HL-60/S4 treated with retinoic acid at 250 ng/mL for 4 days and 3 days (cell line): ENCODE measurements around the gene KRT4.

Source experiments
- in situ Hi-C: fragments of 300-500 bp; cut with MboI; formaldehyde crosslinking; loops from 2 replicates; pipeline ENCODE4 v1.7.0; 2022; ENCODE audit warnings: low sequenced_read_pairs

The KRT4 gene

GRCh38 chr12:52822771-52823510 is 9.0 kb upstream of the KRT4 start:
- in situ Hi-C loops, result no loop called here

DNA sequence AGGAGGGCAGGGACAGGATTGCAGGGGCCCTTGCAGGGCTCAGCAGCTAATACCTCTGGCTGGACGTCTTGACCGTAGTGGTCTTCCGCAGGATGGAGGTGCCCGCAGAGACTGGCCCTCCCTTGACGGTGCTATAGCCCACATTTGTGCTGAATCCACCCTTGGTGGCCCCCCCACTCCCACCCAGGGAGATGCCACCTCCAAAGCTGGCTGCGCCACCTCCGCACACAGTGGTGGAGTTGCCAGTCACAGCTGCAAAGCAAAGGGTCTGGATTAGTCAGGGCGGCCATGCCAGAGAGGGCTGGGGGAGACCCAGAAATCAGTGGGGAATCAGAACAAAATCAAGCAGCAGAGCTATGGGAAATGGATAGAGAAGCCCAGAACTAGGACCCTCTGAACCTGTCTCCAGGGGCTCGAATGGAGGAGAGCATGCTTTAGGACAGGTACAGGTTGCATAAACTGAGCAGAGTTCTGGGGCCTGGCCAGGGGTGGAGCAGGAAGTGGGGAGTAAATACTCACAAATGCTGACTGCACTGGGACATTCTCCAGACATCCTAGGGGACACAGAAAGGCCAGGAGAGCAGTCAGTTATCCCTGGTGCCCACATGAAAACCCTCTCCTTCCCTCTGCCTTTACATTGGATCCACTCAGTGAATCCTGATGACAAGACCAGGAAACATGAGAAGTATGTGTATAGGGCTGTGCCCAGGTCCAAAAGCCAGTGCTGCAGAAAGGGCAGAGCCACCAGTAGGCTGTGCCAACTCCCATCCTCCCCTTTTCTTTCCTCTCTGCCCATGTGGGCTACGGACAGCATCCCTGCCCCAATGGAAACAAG is 8.1 kb upstream of the KRT4 start:
- in situ Hi-C loops, result no loop called here

GRCh38 chr12:52821071-52821730 is 7.3 kb upstream of the KRT4 start:
- in situ Hi-C loops, result no loop called here

GRCh38 chr12:52820521-52820920 is 6.6 kb upstream of the KRT4 start:
- in situ Hi-C loops, result no loop called here

DNA sequence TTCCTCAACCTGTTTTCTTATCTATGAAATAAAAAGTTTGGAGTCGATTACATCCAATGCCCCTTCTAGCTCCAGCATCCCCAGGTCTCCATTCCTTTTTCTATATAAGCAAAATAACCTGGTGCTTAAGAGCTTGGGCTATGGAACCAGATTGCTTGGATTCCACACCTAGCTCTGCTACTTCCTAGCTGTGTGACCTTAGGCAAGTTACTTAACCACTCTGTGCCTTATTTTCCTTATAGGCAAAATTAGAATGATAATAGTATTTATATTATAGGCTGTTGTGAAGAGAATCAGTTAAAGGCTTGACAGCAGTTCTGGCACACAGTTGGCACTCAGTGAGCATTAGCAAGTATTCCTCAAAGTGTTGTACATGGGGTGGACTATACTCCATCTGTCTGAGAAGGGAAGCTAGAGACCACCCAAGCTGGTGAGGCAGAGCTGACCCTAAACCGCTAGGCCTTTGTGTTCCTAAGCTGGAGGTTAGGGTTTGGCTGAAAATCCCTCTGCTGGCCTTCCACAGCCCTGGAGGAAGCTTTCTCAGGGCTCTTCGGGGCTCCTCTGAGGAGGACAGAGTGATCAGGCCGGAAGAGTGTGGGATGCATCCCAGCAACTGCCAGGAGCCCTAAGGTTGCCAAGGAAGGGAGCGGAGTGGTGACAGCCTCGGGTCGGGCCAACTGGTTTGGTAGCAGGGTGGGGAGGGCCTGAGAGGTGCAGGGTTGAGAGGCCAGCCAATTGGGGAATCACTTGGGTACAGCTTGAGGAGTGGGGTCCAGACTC is 6.0 kb upstream of the KRT4 start:
- in situ Hi-C loops, result no loop called here

- in situ Hi-C loops, result no loop called here
Observed at GRCh38 chr12:52818887-52819420, 5.0 kb upstream of the KRT4 start.

DNA sequence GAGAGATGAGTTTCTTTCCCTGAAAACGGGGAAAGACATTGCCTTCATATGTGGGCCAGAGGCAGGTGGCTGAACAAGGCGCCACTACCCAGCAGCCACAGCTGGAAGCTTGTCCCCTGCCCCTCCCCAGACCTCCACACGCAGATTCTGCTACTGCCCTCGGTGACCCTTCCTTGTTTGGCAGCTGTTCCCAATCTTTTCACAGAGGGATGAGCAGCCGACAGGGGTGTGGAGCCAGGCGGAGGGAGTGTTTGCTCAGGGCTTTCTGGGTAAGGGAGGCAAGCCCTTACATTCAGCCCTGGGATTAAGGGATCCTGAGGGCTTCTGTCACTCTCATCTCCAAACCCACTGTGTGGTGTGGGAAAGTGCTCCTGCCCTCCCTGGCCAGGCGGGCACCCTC is 4.5 kb upstream of the KRT4 start:
- in situ Hi-C loops, result no loop called here

DNA sequence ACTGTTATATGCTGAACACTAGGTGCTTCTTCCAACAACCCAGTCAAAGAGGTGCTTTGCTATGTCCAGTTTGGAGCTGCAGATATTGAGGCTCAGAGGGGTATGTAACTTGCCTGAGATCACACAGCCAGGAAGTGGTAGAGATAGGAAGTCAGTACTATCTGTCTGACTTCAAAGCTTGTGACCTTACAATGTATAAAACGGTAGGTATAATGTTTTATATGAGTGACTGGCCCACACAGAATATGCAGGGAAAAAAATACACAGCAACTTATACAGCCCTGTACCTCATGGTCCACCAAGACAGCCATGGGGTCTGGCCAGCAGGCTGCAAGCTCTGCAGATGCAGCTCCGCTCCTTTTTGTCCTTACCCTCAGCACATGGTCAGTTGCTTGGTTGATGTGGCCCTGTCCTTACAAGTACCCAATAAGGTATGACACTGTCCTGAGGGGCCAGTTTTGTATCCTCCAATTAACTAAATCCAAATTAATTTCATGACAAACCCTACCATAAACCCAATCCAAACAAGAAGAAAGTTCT is 3.9 kb upstream of the KRT4 start:
- in situ Hi-C loops, result no loop called here

DNA sequence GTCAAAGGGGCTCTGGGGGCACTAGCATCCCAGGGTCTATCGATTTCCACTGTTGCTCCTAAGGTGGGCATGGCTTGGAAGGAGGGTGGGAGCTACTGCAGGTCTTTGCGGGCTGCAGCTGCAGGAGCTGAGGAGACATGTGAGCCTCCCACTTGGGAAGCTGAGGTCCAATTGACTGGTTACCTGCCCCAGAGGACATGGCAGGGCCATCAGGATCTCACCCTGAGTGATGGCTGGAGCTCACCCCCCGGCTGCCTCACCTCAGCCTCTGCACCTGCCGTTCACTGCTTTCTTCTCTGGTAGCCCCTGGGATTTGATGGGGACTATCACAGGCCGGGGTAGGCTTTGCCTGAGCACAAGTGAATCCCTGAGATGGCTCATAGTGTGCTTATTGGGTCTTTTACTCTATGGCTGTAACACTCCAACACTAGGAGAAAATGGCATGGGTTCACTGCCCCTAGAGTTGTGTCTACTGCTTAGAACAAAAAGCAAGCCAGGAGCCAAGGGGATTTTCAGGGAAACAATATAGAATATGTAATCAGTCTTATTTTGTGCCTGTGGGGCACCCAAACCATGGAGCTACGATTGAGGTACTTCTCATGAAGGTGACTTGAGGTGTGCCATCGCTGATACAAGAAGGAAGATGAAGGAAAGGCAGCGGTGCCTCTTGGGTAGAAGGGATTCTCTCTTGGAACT is 3.2 kb upstream of the KRT4 start:
- in situ Hi-C loops, result no loop called here

DNA sequence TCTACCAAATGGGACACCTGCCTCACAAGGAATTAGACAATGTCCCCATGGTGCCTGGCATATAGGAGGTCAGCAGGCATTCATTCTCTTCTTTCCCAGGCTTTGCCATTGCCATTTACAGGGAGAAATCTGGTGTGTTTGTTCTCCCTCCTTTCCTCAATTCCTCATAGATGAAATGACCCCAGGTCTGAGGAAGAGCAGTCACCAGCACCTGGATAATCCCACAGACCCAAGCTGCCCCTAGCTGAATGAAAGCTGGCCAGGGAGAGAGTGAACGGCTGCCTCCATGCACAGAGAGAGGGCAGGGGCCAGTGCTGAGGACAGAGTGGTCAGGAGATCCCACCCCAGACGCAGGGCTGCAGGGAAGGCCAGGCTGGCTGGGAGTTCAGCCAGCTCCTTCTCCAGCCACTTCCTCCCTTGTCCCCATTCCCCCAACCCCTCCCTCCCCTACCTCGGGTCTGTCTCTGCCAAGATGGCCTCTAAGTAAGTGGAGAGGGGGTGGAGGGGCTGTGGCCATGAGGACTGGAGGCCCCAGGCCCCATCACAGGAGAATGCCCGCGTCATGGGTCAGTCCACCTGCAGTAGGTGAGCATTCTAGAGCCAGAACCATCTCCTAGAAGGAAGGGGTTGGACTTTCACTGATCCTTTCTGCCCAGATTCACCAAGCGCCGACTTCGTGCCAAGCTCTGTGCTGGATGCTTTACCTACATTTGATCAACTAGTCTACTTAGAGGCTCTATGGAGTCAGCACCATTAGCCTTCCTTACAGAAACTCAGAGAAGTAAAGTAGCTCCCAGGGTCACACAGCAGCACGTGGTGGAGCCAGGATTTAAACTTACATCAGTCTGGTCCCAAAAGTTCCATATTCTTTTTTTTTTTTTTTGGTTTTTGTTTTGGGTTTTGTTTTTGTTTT is 2.0 kb upstream of the KRT4 start:
- in situ Hi-C loops, result no loop called here

DNA sequence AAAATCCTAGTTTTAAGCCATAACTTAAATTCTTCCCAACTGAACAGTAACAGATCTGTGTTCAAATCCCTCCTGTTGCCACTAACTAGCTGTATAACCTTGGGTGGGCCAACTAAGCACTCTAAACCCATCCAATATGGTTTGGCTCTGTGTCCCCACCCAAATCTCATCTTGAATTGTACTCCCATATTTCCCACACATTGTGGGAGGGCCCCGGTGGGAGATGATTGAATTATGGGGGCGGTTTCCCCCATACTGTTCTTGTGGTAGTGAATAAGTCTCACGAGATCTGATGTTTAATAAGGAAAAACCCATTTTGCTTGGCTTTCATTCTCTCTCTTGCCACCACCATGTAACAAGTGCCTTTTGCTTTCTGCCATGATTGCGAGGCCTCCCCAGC is 1.2 kb upstream of the KRT4 start:
- in situ Hi-C loops, result no loop called here

DNA sequence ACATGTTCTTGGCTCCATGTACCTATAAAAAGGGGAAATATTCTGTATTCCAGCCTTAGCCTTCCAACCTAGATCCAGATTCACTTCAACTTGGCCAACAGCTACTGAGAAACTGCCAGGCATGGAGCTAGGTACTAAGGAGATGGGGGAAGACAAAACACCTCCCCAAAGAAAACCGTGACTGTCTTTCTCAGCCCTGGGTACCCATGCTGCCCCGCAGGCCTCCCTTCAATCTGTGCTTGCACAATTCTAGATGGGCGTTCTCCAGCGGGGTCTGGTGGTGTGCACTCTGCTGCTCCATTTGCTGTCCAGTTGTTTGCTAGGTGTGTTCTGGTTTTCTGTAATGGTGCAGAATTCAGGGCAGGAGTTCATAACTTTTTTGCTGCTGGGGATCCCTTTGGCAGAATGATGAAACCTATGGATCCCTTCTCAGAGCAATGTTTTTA is 817 bp upstream of the KRT4 start:
- in situ Hi-C loops, result no loop called here

DNA sequence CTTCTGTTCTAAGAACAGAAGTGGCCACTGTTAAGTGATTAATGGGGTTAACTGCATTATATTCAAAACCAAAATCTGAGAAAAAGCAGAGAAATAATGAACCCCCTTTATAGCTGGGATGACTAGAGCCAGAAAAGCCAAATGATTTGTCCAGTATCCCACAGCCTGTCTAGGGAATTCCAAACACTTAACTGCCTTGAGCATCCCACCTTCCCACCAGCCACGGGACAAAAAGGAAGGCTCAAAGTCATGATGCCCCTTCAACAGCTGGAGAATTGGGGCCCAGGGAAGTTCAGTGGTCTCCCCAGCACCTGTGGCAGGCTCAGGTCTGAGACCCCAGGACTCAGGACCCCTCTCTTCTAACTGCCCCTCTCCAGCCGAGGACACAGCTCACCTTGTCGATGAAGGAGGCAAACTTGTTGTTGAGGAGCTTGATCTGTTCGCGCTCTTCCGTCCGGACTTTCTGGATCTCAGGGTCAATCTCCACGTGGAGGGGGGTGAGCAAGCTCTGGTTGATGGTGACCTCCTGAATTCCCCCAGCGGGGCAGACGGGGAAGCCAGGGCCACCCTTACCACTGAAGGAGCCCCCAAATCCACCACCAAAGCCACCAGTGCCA is 605 bp downstream of the KRT4 start:
- in situ Hi-C loops, result no loop called here

DNA sequence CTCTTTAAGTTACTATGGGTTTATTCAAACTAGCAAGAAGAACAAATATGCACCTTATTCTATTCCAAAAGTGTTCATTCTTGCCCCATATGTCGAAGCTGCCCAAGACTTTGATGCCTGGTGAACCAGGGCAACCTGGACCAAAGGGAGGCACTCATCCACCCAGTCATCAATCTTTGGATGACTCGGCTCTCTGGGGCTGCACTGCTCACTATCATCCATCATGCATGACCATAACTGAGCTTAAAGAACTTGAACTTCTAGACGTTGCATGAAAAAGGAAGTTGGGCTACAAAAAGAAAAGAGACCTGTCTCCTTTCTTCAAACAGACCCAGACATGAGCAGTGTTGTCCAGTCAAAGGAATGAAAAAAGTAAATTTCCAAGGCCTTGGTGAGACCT is 1.2 kb downstream of the KRT4 start:
- in situ Hi-C loops, result no loop called here

GRCh38 chr12:52812073-52812400 is 1.9 kb downstream of the KRT4 start:
- in situ Hi-C loops, result no loop called here

DNA sequence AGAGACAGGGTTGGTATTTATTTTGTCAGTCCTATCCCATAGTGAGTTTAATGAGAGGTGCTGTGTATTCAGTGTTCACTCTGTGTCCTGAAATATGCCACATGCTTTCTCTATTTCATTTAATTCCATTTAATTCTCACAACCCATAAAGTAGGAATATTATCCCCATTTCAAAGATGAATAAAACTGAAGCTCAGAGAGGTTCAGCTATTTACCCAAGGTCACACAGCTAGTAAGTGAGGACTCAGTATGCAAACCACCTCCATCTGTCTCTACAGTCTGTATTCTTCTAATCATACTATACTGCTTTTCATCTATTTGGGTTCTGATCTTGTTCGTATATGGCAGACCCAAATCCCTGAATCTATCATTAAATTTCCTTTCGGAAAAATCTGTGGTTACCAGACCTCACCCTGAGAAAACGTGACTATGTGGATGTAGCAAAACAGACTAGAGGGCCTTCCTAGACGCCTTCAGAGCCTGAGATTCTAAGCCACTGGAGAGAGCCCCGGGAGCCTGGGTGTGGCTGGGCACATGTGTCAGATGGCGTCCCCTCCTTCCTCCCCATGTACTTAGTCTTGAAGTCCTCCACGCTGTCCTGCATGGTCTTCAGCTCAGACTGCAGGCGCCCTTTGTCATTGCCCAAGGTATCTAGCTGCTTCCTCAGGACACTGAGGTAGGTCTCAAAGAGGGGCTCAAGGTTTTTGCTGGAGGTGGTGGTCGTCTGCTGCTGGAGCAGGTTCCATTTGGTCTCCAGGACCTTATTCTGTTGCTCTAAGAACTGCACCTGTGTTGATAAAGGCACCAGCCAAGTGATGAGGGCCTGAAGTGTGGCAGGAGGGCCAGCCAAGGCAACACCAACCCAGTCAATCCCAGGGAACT is 2.5 kb downstream of the KRT4 start:
- in situ Hi-C loops, result no loop called here

DNA sequence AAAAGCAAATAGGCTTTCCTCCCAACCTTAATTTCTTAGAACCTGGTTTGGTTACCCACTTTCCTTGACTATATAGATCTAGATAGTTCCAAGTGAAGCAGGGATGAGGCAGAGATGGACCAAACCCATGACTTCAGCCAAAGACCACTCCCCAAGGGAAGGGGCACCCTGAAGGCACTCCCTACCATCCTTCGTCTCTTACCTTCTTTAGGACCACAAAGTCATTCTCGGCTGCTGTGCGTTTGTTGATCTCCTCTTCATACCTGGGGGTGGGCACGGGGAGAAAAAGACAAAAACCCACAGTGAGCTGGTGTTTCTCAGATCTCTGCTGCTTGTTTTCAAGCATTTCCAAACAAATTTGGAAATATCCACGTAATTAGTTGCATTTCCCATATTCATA is 3.4 kb downstream of the KRT4 start:
- in situ Hi-C loops, result no loop called here

DNA sequence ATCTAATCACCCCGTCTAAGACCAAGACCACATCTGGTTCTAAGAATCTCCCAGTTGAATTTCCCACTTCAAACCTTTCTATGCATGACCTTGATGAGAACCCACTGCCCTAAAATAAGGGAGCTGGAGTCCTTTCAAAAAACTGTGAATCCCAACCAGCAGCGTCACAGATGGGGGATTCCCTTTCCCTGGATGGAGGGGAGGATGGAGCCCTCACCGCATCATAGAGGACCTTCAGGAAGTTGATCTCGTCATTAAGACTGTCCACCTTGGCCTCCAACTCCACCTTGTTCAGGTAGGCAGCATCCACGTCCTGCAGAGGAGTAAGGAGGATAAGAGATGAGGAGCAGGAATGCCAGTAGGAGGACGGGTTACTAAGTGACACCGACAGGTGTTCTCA is 4.8 kb downstream of the KRT4 start:
- in situ Hi-C loops, result no loop called here
